HepG2 (cell line): Measurements from ENCODE around the gene PCDH17. TPM values are rescaled to one million over a fixed set of nuclear protein-coding genes. Genes with fewer than 3 reads are reported as not detected.

Experiments used
- ATAC-seq: fragments of 200-7000 bp; cut with Tn5 transposase; 3 replicates; pipeline ENCODE4 v1.9.1; 2020; ENCODE audit warnings: mild to moderate bottlenecking, moderate library complexity
- BruUV-seq: library from RNA; stranded (reverse); fragments of 400-500 nt; replicated peaks from 2 replicates; lab custom pipeline; 2021; lab: Mats Ljungman, UMichigan
- CTCF ChIA-PET: fragments of 300-600 bp; formaldehyde crosslinking; extraction: SDS; loops from one replicate; lab custom pipeline; 2021; ENCODE audit warnings: low total read pairs, inconsistent platforms, low intra/inter-chr PET ratio; lab: Yijun Ruan, JAX
- POLR2A ChIA-PET: fragments of 350-600 bp; sonication (Branson Sonifier 250); formaldehyde crosslinking; loops from one replicate; lab custom pipeline; 2020; ENCODE audit warnings: antibody characterized with exemption, inconsistent platforms; lab: Yijun Ruan, JAX
- DNase-seq: peaks from one replicate; pipeline ENCODE4 v3.0.0-alpha.2; 2015; ENCODE audit warnings: low spot score
- FAIRE-seq: peaks from 3 replicates; lab custom pipeline; 2011; peaks lifted over from hg19 to GRCh38; lab: Jason Lieb, UNC
- H2AFZ ChIP-seq: one replicate; pipeline ENCODE4 v1.6.1; 2011; ENCODE audit warnings: low read length, inconsistent platforms
- H3K27ac ChIP-seq: fragments of 300-600 bp; 3 replicates; pipeline ENCODE4 v1.8.0; 2011; ENCODE audit warnings: mixed run types, mild to moderate bottlenecking, mixed read lengths, low read length, inconsistent platforms; ENCODE audit not compliant: insufficient read depth; ENCODE audit errors: extremely low read length
- H3K27me3 ChIP-seq, 2 experiments: fragments of 200-600 bp in 1 of 2; 2 replicates in 1 of 2; 3 replicates in 1 of 2; pipeline versions ENCODE4 v1.6.0 to v1.8.0; 2011; ENCODE audit warnings: low read length in 2 of 2, mild to moderate bottlenecking in 2 of 2, moderate library complexity in 2 of 2, inconsistent platforms in 1 of 2; ENCODE audit not compliant: insufficient read depth in 2 of 2, control insufficient read depth in 1 of 2
- H3K36me3 ChIP-seq, 2 experiments: fragments of 200-600 bp in 1 of 2; replicated peaks in 1 of 2; 2 replicates in 1 of 2; 3 replicates in 1 of 2; pipeline versions ENCODE4 v1.5.1 to v1.8.0; 2011; ENCODE audit warnings: low read length in 2 of 2, inconsistent platforms in 1 of 2; ENCODE audit not compliant: insufficient read depth in 2 of 2, control insufficient read depth in 1 of 2
- H3K4me1 ChIP-seq: 2 replicates; pipeline ENCODE4 v1.5.1; 2012; ENCODE audit warnings: low read length, inconsistent platforms; ENCODE audit not compliant: insufficient read depth
- H3K4me2 ChIP-seq: 2 replicates; pipeline ENCODE4 v1.6.0; 2011; ENCODE audit warnings: low read depth, low read length, inconsistent platforms
- H3K4me3 ChIP-seq, 3 experiments: fragments of 200-600 bp in 1 of 3; sonication (generic), shearing (Covaris generic) in 1 of 3; replicated peaks in 1 of 3; 2 replicates each; pipeline ENCODE4 v1.5.1; 2011 to 2016; ENCODE audit warnings: low read length in 3 of 3, inconsistent platforms in 2 of 3, low read depth in 2 of 3, mild to moderate bottlenecking in 2 of 3, control low read depth in 1 of 3, mixed read lengths in 1 of 3; ENCODE audit not compliant: insufficient read depth in 1 of 3
- H3K79me2 ChIP-seq: one replicate; pipeline ENCODE4 v1.6.1; 2011; ENCODE audit warnings: low read length, inconsistent platforms; ENCODE audit not compliant: insufficient read depth
- H3K9ac ChIP-seq: 2 replicates; pipeline ENCODE4 v1.6.0; 2011; ENCODE audit warnings: mild to moderate bottlenecking, low read depth, low read length, inconsistent platforms; ENCODE audit not compliant: insufficient read depth
- H3K9me3 ChIP-seq: 2 replicates; pipeline ENCODE4 v1.5.1; 2012; ENCODE audit warnings: mild to moderate bottlenecking, low read length
- H4K20me1 ChIP-seq: 2 replicates; pipeline ENCODE4 v1.6.0; 2011; ENCODE audit warnings: inconsistent platforms, mild to moderate bottlenecking, low read length, moderate library complexity; ENCODE audit not compliant: insufficient read depth
- CERS6 ChIP-seq: sonication (generic); formaldehyde crosslinking; IDR thresholded peaks from 2 replicates; pipeline ENCODE4 v1.5.0; 2020; ENCODE audit warnings: missing genetic modification reagents
- GTF3A ChIP-seq: sonication (generic); formaldehyde crosslinking; conservative IDR thresholded peaks from 2 replicates; pipeline ENCODE4 v1.4.0; 2020; ENCODE audit warnings: mild to moderate bottlenecking, missing genetic modification reagents
- PRMT3 ChIP-seq: sonication (generic); formaldehyde crosslinking; IDR thresholded peaks from 2 replicates; pipeline ENCODE4 v1.8.1; 2022; ENCODE audit warnings: low read depth, mild to moderate bottlenecking, moderate library complexity, missing genetic modification reagents, borderline replicate concordance
- THAP7 ChIP-seq: sonication (generic); formaldehyde crosslinking; IDR thresholded peaks from 2 replicates; pipeline ENCODE4 v1.8.1; 2023; ENCODE audit warnings: mild to moderate bottlenecking, missing genetic modification reagents
- ZBTB44 ChIP-seq: sonication (generic); formaldehyde crosslinking; IDR thresholded peaks from 2 replicates; pipeline ENCODE4 v1.4.0; 2020; ENCODE audit warnings: missing genetic modification reagents
- ZMYM3 ChIP-seq: sonication (generic); formaldehyde crosslinking; IDR thresholded peaks from 2 replicates; pipeline ENCODE4 v1.5.1; 2020; ENCODE audit warnings: mild to moderate bottlenecking, missing genetic modification reagents
- ZNF33B ChIP-seq: sonication (generic); formaldehyde crosslinking; IDR thresholded peaks from 2 replicates; pipeline ENCODE4 v1.5.1; 2020; ENCODE audit warnings: mild to moderate bottlenecking, missing genetic modification reagents
- WGBS: methylation state at CpG from one replicate; pipeline ENCODE4 v1.1.6; 2017; ENCODE audit warnings: low lambda C conversion rate; 5-methylcytosine and 5-hydroxymethylcytosine counted together
- in situ Hi-C: cut with HindIII; loops from 2 replicates; pipeline ENCODE4 v1.10.0; 2017; ENCODE audit warnings: low pct_unique_long_range_greater_than_20kb; ENCODE audit not compliant: extremely low pct_ligation_motif_present
- intact Hi-C: fragments of 100-400 bp; cut with micrococcal nuclease; formaldehyde crosslinking; loops from one replicate; pipeline ENCODE4 v1.10.0; 2022; ENCODE audit not compliant: unreplicated experiment
- polyA plus RNA-seq, 8 experiments: library from polyadenylated mRNA; depleted of rRNA in 3 of 8; stranded (reverse) in 7 of 8; unstranded in 1 of 8; fragments of >200 nt; fragmentation: Illumina TruSeq in 4 of 8; extraction: Trizol in 4 of 8; gene quantifications; 2 replicates each; pipeline versions ENCODE4 v1.2.1 to v1.2.3, GENCODE V29; 2011 to 2016; ENCODE audit warnings: low read depth in 4 of 8, missing spikeins in 1 of 8, mixed read lengths in 1 of 8; ENCODE audit not compliant: insufficient read depth in 1 of 8
- total RNA-seq, 5 experiments: library from RNA; depleted of rRNA; stranded (reverse); fragments of >200 nt; fragmentation: Illumina TruSeq; extraction: Trizol; gene quantifications; 2 replicates each; pipeline ENCODE4 v1.2.3, GENCODE V29; 2016; ENCODE audit warnings: low read depth in 1 of 5

PCDH17 gene
- total and polyA plus RNA-seq, 2 of the 13 experiments (the other 11 are each of a cell fraction or from before 2014, with no cell fraction given), result not detected

- TF ChIP-seq PRMT3 (CRISPR knock-in tag) (no peak), ZNF33B (no peak)
Observed at GRCh38 chr13:57682128-57682716, 50.7 kb downstream of the PCDH17 start (continued).

GRCh38 chr13:57698851-57699250, 67.3 kb downstream of the PCDH17 start:
- no peaks in the 10 kb centered on the region for H3K4me1 ChIP-seq
- no peaks in the 10 kb centered on the region for H4K20me1 ChIP-seq
- no peaks in the 10 kb centered on the region for H3K36me3 ChIP-seq
- in situ Hi-C loops, result no loop called here
- FAIRE-seq, result no peak
- no peak overlapping the region for H3K4me3 ChIP-seq
- WGBS, result 0% methylated on average over 4 of the region's 4 CpGs
- H3K27me3 ChIP-seq, result no peaks in the 10 kb centered on the region
- no peak overlapping the region for H3K27ac ChIP-seq
- DNase-seq, result no peak
- H3K79me2 ChIP-seq, result no peaks in the 10 kb centered on the region
- H2AFZ ChIP-seq, result no peak overlapping the region
- H3K9me3 ChIP-seq, result no peaks in the 10 kb centered on the region
- no peak for ATAC-seq
- ChIA-PET CTCF (no interaction called here), POLR2A (no interaction called here)
- no peak for TF ChIP-seq CERS6
- no peak for TF ChIP-seq ZMYM3 (CRISPR knock-in tag)
- no peak for TF ChIP-seq GTF3A
- TF ChIP-seq ZBTB44 (CRISPR knock-in tag), result no peak
- no peak for TF ChIP-seq THAP7 (CRISPR knock-in tag)
- intact Hi-C loops, result no loop called here
- no peak overlapping the region for H3K4me2 ChIP-seq
- H3K9ac ChIP-seq, result no peak overlapping the region
- no TSS peak for BruUV-seq
